Measurements from ENCODE around the gene WDR64. TPM values are rescaled to one million over a fixed set of nuclear protein-coding genes. Genes with fewer than 3 reads are reported as not detected.

WDR64 gene
- total RNA-seq, 1 donor from 2014 or later: not detected

GRCh38 chr1:241682921-241683320, 30.8 kb downstream of the WDR64 start:
- DNase-seq: no peak
- Mint-ChIP-seq H3K27ac (ENCODE audit: unreplicated experiment) (no peak overlapping the region), H3K27me3 (ENCODE audit: unreplicated experiment) (peaks cover 3% of the 10 kb centered on the region), H3K4me3 (ENCODE audit: unreplicated experiment) (no peak overlapping the region), H3K9me3 (ENCODE audit: unreplicated experiment) (peaks cover 2% of the 10 kb centered on the region), H3K4me1 (ENCODE audit: low read depth, unreplicated experiment) (no peaks in the 10 kb centered on the region), H3K36me3 (ENCODE audit: unreplicated experiment) (no peaks in the 10 kb centered on the region)
- TF ChIP-seq, protein P1, sequence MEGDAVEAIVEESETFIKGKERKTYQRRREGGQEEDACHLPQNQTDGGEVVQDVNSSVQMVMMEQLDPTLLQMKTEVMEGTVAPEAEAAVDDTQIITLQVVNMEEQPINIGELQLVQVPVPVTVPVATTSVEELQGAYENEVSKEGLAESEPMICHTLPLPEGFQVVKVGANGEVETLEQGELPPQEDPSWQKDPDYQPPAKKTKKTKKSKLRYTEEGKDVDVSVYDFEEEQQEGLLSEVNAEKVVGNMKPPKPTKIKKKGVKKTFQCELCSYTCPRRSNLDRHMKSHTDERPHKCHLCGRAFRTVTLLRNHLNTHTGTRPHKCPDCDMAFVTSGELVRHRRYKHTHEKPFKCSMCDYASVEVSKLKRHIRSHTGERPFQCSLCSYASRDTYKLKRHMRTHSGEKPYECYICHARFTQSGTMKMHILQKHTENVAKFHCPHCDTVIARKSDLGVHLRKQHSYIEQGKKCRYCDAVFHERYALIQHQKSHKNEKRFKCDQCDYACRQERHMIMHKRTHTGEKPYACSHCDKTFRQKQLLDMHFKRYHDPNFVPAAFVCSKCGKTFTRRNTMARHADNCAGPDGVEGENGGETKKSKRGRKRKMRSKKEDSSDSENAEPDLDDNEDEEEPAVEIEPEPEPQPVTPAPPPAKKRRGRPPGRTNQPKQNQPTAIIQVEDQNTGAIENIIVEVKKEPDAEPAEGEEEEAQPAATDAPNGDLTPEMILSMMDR (IDR thresholded peaks at IDR 0.05; ENCODE audit: partially characterized antibody, unreplicated experiment): no peak

DNA sequence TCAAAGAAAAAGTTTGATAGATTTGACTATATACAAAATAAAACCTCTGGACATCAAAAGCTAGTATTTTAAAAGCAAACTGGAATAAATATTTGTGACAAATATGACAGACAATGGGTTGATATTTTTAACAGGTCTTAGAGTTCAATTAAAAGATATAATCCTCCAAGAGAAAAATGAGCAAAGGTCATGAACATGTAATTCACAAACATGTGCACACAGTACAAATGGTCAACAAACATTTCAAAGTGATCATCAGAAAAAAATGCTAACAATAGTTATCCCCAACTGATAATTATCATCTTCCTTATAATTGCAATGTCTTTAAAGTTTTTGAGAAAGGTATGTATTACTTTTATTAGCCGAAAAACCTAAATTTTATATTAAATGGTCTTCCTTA, 32.0 kb downstream of the WDR64 start:
- Mint-ChIP-seq H3K27me3 (ENCODE audit: unreplicated experiment) (peaks cover 3% of the 10 kb centered on the region), H3K9me3 (ENCODE audit: unreplicated experiment) (peaks cover 2% of the 10 kb centered on the region)
- TF ChIP-seq, protein P1 (IDR thresholded peaks at IDR 0.05; ENCODE audit: partially characterized antibody, unreplicated experiment): no peak

DNA sequence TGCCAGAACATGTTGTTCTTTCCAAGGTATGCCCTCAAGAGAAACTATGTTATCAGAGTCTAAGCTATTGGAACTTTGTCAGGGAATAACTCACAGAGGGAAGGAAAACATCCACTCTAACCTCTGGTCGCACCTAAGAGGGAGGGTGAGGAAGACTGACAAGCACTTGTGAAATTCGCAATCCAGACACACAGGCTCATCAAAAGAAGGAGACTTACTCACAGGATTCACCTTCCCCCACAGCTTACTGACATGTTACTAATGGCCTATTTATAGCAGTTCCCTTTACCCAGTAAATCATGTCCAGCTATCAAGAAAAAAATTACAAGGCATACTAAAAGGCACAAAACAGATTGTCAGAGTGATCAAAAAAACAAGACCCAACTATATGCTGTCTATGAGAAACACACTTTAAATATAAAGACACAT, 36.9 kb downstream of the WDR64 start:
- H3K36me3 Mint-ChIP-seq (ENCODE audit: unreplicated experiment): no peaks in the 10 kb centered on the region
- H3K4me3 Mint-ChIP-seq (ENCODE audit: unreplicated experiment): no peak overlapping the region
- DNase-seq: no peak
- H3K27me3 Mint-ChIP-seq (ENCODE audit: unreplicated experiment): no peaks in the 10 kb centered on the region
- H3K27ac Mint-ChIP-seq (ENCODE audit: unreplicated experiment): no peak overlapping the region
- no peaks in the 10 kb centered on the region for H3K4me1 Mint-ChIP-seq (ENCODE audit: low read depth, unreplicated experiment)
- H3K9me3 Mint-ChIP-seq (ENCODE audit: unreplicated experiment): no peaks in the 10 kb centered on the region
- TF ChIP-seq, protein P1 (IDR thresholded peaks at IDR 0.05; ENCODE audit: partially characterized antibody, unreplicated experiment): no peak

More for the DNA sequence above, 32.0 kb downstream of the WDR64 start:
- no peak for DNase-seq
- Mint-ChIP-seq H3K27ac (ENCODE audit: unreplicated experiment) (no peak overlapping the region), H3K4me3 (ENCODE audit: unreplicated experiment) (no peak overlapping the region), H3K36me3 (ENCODE audit: unreplicated experiment) (no peaks in the 10 kb centered on the region), H3K4me1 (ENCODE audit: low read depth, unreplicated experiment) (no peaks in the 10 kb centered on the region)

GRCh38 chr1:241695246-241696171, 43.4 kb downstream of the WDR64 start:
- no peaks in the 10 kb centered on the region for H3K27me3 Mint-ChIP-seq (ENCODE audit: unreplicated experiment)
- no peak overlapping the region for H3K4me3 Mint-ChIP-seq (ENCODE audit: unreplicated experiment)
- H3K36me3 Mint-ChIP-seq (ENCODE audit: unreplicated experiment): no peaks in the 10 kb centered on the region
- DNase-seq: no peak
- no peak overlapping the region for H3K27ac Mint-ChIP-seq (ENCODE audit: unreplicated experiment)
- TF ChIP-seq, protein P1 (IDR thresholded peaks at IDR 0.05; ENCODE audit: partially characterized antibody, unreplicated experiment): no peak
- no peaks in the 10 kb centered on the region for H3K9me3 Mint-ChIP-seq (ENCODE audit: unreplicated experiment)
- no peaks in the 10 kb centered on the region for H3K4me1 Mint-ChIP-seq (ENCODE audit: low read depth, unreplicated experiment)

DNA sequence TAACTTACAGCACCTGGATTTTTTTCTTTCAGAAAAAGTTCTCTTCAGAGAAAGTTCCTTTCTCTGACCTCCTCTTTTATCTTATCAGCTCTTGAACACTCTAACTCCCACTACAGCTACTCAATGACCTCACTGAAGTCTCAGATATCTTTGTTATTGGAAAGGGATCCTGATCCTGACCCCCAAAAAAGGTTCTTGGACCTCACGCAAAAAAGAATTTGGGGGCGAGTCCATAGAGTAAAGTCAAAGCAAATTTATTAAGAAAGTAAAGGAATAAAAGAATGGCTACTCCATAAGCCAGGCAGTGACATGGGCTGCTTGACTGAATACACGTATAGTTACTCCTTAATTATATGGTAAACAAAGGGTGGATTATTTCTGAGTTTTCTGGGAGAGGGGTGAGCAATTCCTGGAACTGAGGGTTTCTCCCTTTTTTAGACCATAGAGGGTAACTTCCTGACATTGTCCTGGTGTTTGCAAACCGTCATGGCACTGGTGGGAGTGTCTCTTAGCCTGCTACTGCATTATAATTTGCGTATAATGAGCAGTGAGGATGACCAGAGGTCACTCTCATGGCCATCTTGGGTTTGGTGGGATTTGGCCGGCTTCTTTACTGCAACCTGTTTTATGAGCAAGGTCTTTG, 44.2 kb downstream of the WDR64 start:
- H3K4me1 Mint-ChIP-seq (ENCODE audit: low read depth, unreplicated experiment): no peaks in the 10 kb centered on the region
- TF ChIP-seq, protein P1 (IDR thresholded peaks at IDR 0.05; ENCODE audit: partially characterized antibody, unreplicated experiment): no peak
- H3K27me3 Mint-ChIP-seq (ENCODE audit: unreplicated experiment): no peaks in the 10 kb centered on the region
- no peaks in the 10 kb centered on the region for H3K36me3 Mint-ChIP-seq (ENCODE audit: unreplicated experiment)
- no peak for DNase-seq
- no peaks in the 10 kb centered on the region for H3K9me3 Mint-ChIP-seq (ENCODE audit: unreplicated experiment)
- H3K4me3 Mint-ChIP-seq (ENCODE audit: unreplicated experiment): no peak overlapping the region
- H3K27ac Mint-ChIP-seq (ENCODE audit: unreplicated experiment): no peak overlapping the region

All from glutamatergic neuron (in vitro differentiated cells).